HG03159 (cell line): ENCODE measurements around the gene SYNE2.
A peak's percentile ranks its signal among the peaks of the same experiment; 100 is the strongest.
"Not testable (repeated sequence)": the region's sequence is repeated elsewhere in the genome, so short reads cannot be mapped to it uniquely, and the experiment has no call there.

Experiments used
- ATAC-seq: cut with Tn5 transposase; IDR thresholded peaks from one replicate; pipeline ENCODE4 v1.9.1; 2021; ENCODE audit warnings: mild to moderate bottlenecking, moderate library complexity; ENCODE audit not compliant: unreplicated experiment

SYNE2 gene

GRCh38 chr14:64186231-64187129 lies 333.7 kb downstream of the SYNE2 start:
- ATAC-seq = no peak

- ATAC-seq = no peak
Observed at GRCh38 chr14:64187331-64187730, 334.5 kb downstream of the SYNE2 start.

GRCh38 chr14:64190974-64191502 lies 338.2 kb downstream of the SYNE2 start:
- ATAC-seq = no peak

DNA sequence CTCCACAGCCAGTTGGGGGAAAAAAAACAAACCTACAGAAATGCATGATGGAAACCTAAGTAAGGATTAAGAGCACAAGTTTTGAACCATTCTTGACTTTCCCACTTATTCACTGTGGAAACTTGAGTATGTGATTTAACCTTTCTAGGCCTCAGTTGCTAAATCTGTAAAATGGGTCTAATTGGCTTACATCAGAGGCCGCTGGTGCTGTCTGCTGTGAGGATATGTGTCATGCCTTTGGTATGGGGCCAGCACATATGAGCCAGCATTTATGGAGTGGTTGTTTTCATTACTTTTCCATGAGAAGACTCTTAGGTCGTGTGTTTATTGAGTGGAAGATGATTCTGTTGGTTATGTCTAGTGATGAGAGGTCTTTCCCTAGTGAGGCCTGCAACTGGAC lies 339.0 kb downstream of the SYNE2 start:
- no peak for ATAC-seq

GRCh38 chr14:64193821-64194220 lies 341.0 kb downstream of the SYNE2 start:
- ATAC-seq = no peak

DNA sequence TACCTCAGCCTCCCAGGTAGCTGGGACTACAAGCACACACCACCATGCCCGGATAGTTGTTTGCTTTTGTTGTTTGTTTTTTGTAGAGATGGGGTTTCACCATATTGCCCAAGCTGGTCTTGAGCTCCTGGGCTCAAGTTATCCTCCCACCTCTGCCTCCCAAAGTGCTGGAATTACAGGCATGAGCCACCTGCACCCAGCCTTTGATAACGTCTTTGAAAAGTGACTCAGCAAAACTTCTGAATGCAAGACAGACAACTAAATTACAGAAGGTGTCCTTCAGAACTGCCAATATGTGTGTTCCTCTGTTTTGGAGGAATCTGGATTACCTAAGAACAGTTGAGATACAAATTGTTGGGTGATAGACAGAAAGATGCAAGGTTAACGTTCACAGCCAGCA lies 341.6 kb downstream of the SYNE2 start:
- no peak for ATAC-seq

DNA sequence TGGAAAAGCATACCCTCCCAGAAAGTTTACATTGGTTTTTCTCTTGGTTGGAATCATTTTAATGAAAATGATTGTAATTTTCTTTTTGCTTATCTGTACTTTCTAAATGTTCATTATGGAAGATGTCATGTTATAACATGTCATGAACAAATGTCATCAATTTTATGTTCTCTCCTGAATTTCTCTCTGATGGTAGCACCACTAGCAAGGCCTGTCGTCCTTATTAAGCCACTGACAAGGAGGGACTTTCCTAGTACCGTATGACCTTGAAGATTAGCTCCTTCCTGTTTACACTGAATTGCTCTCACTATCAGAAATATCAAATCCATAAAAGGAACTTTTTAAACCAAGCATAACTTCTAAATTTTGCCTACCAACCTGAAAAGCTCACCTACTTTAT lies 342.4 kb downstream of the SYNE2 start:
- ATAC-seq = peak; percentile 72

GRCh38 chr14:64196056-64196455 lies 343.3 kb downstream of the SYNE2 start:
- ATAC-seq = no peak

DNA sequence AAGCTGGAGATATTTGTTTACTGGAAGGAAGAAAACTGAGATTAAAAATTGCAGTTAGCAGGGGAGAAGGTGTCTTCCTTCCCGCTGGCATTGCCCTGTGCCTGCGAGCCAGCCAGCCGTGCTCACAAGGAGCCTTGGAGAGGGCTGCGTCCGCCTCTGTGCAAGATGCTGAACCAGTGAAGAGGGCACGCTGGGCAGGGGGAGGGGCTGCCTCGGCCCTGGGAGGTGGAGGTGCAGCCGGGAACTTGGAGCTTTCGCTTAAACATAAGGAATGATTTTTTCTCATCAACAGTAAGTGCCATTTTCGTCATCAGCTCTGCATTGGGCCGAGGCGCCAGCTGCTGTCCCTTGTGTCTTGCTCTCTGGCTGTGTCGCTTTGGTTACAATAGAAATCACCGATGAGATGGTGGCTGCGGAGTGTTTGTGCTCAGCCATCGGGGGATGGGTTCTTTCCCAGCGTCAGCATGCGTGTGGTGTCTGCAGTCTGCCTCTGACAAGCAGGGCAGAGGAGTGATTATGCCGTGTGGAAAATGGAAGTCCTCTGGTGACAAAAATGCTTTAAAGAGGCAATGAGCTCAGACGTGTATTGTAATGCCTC lies 344.1 kb downstream of the SYNE2 start:
- ATAC-seq = peak; percentile 59

- no peak for ATAC-seq
Observed at GRCh38 chr14:64197996-64198395, 345.2 kb downstream of the SYNE2 start.

- no peak for ATAC-seq
Observed at GRCh38 chr14:64198486-64198885, 345.7 kb downstream of the SYNE2 start.

- ATAC-seq = no peak
Observed at GRCh38 chr14:64200170-64200569, 347.4 kb downstream of the SYNE2 start.

GRCh38 chr14:64201296-64201695 lies 348.5 kb downstream of the SYNE2 start:
- no peak for ATAC-seq

DNA sequence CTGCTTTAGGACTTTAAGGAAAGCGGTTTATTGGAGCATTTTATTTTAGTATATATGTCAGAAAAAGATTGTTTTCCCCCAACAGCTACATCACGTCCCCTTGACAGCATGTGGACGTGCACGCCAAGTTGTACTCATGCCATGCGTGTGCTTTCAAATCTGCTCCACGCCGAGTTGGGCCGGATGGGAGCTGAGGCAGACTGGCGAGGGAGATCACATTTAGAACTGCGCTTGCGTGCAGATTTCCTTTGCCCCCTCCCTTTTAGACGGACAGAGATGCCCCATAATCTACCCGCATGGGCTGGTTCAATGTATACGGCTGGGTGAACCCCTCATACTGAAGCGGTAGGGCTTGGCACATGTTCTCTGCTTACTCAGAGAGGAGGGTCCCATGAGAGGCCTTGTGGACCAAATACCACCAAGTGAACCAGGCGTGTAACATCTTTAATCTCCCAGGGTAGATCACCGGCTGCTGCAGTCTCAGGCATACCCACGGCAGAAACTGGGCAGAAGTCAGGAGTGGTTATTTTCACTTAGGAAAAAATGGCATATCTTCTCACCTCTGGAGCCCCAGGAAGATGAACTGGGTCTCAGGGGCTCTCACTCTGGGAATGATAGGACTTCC lies 349.2 kb downstream of the SYNE2 start:
- ATAC-seq = no peak

DNA sequence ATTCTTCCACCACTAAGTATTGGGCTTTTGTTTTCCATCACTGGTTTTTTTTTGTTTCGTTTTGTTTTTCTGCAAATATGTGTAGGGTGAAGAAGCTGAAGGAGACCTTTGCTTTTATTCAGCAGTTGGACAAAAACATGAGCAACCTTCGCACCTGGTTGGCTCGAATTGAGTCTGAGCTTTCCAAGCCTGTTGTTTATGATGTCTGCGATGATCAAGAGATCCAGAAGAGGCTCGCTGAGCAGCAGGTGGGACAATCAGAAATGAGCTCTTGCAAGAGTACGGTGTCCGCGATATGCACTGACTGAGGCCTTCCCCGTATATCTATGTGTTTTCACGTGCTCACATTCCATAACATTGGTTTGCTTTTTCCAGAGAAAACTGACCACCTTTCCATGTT lies 349.9 kb downstream of the SYNE2 start:
- no peak for ATAC-seq

GRCh38 chr14:64203366-64204006 lies 350.7 kb downstream of the SYNE2 start:
- ATAC-seq = no peak

GRCh38 chr14:64208261-64208660 lies 355.5 kb downstream of the SYNE2 start:
- no peak for ATAC-seq

GRCh38 chr14:64208981-64209380 lies 356.2 kb downstream of the SYNE2 start:
- ATAC-seq = no peak

GRCh38 chr14:64209444-64210131 lies 356.8 kb downstream of the SYNE2 start:
- ATAC-seq = no peak

DNA sequence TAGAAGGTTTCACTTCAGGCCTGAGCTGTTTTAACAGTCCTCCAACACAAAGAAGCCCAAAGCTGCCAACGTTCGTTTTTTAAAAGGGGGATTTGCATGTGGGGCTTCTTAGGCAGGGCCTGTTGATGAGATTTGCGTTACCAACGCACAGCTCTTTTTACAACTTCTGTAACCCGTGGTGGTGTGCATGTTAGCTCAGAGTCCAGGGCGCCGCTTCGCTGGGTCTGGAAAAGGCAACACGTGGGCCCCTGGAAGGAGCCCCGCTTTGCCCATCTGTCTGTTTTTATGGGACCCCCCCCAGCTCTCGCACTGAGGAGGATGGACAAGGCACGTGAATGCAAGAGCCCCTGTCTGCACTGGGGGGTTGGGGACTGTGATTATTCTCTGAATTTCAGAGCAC lies 357.4 kb downstream of the SYNE2 start:
- no peak for ATAC-seq

DNA sequence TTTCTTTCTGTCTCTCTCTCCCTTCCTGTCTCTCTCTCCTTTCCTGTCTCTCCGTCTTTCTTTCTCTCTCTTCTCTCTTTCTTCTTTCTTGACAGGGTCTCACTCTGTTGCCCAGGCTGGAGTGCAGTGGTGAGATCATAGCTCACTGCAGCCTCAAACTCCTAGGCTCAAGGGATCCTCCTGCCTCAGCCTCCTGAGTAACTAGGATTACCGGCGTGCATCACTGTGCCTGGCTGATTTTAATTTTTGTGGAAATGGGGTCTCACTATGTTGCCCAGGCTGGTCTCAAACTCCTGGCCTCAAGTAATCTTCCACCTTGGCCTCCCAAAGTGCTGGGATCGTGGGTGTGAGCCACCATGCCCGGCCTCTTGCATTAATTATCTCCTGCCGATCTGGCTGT lies 358.1 kb downstream of the SYNE2 start:
- not testable (repeated sequence) for ATAC-seq
